ENCODE data around the gene HSPG2.

The HSPG2 gene

GRCh38 chr1:21859669-21860179 lies 77.4 kb downstream of the HSPG2 start:
- peaks cover 14% of the 10 kb centered on the region for H3K36me3 ChIP-seq
- H3K4me3 ChIP-seq (ENCODE audit: low read depth, low read length), result no peak overlapping the region
- no peaks in the 10 kb centered on the region for H3K27me3 ChIP-seq (ENCODE audit: insufficient read depth, low read depth, severe bottlenecking)
- no peaks in the 10 kb centered on the region for H3K9me3 ChIP-seq (ENCODE audit: severe bottlenecking)
- TF ChIP-seq CTCF (IDR thresholded peaks at IDR 0.05; ENCODE audit: low read depth, low read length), result no peak
- no peak overlapping the region for H3K27ac ChIP-seq
- no peak for DNase-seq

- DNase-seq, result no peak
- H3K36me3 ChIP-seq, result peaks cover 21% of the 10 kb centered on the region
- H3K27ac ChIP-seq, result no peak overlapping the region
- H3K27me3 ChIP-seq (ENCODE audit: insufficient read depth, low read depth, severe bottlenecking), result no peaks in the 10 kb centered on the region
- TF ChIP-seq CTCF (IDR thresholded peaks at IDR 0.05; ENCODE audit: low read depth, low read length), result no peak
- no peak overlapping the region for H3K4me3 ChIP-seq (ENCODE audit: low read depth, low read length)
- no peaks in the 10 kb centered on the region for H3K9me3 ChIP-seq (ENCODE audit: severe bottlenecking)
Observed at GRCh38 chr1:21857840-21858670, 79.1 kb downstream of the HSPG2 start.

- no peaks in the 10 kb centered on the region for H3K27me3 ChIP-seq (ENCODE audit: insufficient read depth, low read depth, severe bottlenecking)
- DNase-seq, result no peak
- no peak for TF ChIP-seq CTCF (IDR thresholded peaks at IDR 0.05; ENCODE audit: low read depth, low read length)
- H3K36me3 ChIP-seq, result peaks cover 24% of the 10 kb centered on the region
- no peak overlapping the region for H3K27ac ChIP-seq
- no peak overlapping the region for H3K4me3 ChIP-seq (ENCODE audit: low read depth, low read length)
- no peaks in the 10 kb centered on the region for H3K9me3 ChIP-seq (ENCODE audit: severe bottlenecking)
Observed at GRCh38 chr1:21857142-21857839, 79.8 kb downstream of the HSPG2 start.

DNA sequence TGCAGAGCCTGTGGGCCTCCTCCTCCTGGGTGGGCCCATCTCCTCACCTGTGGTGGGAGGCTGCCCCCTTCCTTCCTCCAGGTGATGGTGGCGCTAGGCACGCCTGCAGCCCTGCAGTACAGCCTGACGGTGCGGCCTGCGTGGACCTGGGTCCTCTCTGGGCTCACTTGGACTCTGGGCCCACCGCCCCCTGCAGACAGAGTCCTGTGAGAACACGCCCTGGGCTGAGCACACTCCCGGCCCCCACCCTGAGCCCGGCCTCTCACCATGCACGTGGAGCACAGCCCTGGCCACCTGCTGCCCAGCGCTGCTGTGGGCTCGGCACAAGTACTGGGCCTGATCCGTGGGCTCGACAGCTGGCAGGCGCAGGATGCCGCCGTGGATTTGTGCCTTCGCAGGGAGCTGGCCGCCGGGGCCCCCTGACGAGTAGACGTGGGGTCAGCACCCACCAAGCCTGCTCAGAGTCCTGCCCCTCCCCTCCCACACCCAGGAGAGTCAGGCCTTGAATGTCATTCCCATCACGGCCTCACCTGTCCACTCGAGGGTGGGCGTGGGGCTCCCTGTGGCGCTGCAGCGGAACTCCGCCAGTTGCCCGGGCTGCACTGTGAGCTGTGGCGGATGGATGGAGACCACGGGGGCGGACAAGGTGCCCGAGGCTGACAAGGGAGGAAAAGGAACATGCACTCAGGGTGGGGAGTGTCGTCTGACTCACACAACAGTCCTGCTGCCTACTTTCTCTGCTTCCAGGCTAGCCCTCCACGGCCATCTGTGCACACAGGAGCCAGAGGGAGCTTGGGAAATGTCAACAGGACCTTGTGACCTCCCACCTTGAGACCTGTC lies 81.6 kb downstream of the HSPG2 start:
- H3K27me3 ChIP-seq (ENCODE audit: insufficient read depth, low read depth, severe bottlenecking), result no peaks in the 10 kb centered on the region
- no peak overlapping the region for H3K27ac ChIP-seq
- peaks cover 29% of the 10 kb centered on the region for H3K36me3 ChIP-seq
- H3K9me3 ChIP-seq (ENCODE audit: severe bottlenecking), result no peaks in the 10 kb centered on the region
- no peak overlapping the region for H3K4me3 ChIP-seq (ENCODE audit: low read depth, low read length)
- TF ChIP-seq CTCF (IDR thresholded peaks at IDR 0.05; ENCODE audit: low read depth, low read length), result 0 out of 2 replicates have a peak, but pooled peaks have one; percentile 1
- no peak for DNase-seq

DNA sequence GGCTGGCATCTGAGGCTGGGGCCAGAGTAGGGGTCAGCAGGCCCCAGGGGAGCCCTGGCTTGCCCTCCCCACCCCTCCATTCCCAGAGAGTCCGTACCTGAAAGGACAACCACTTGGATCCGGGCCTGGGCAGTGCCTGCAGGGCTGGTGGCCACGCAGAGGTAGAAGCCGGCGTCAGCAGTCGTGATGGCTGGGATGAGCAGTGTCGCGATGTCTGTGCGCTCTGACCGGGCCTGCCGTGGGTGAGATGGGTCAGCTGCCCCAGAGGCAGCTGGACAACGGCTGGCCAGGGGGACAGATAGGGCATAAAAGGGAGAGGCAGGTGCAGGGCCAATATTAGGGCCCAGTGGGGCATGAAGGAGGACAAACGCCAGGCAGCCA lies 82.4 kb downstream of the HSPG2 start:
- no peak for TF ChIP-seq CTCF (IDR thresholded peaks at IDR 0.05; ENCODE audit: low read depth, low read length)
- DNase-seq, result no peak
- no peaks in the 10 kb centered on the region for H3K9me3 ChIP-seq (ENCODE audit: severe bottlenecking)
- peaks cover 29% of the 10 kb centered on the region for H3K36me3 ChIP-seq
- no peak overlapping the region for H3K4me3 ChIP-seq (ENCODE audit: low read depth, low read length)
- no peak overlapping the region for H3K27ac ChIP-seq
- no peaks in the 10 kb centered on the region for H3K27me3 ChIP-seq (ENCODE audit: insufficient read depth, low read depth, severe bottlenecking)
